GM23338 (cell line): ENCODE results near the gene KRTAP10-1.

Experiments
- CREB1 ChIP-seq: fragments of 250-450 bp; sonication (Bioruptor Pico); IDR thresholded peaks from 2 replicates; pipeline ENCODE4 v1.5.0; 2020; ENCODE audit warnings: low read depth, mild to moderate bottlenecking, moderate library complexity
- CTCF ChIP-seq, 2 experiments: fragments of 200-600 bp in 1 of 2; sonication (generic) in 1 of 2; conservative IDR thresholded peaks; 2 replicates each; pipeline versions ENCODE4 v1.5.1 to v1.6.1; 2016 to 2017; ENCODE audit warnings: antibody characterized with exemption in 2 of 2, low read depth in 2 of 2, mild to moderate bottlenecking in 2 of 2, moderate library complexity in 1 of 2
- ETS1 ChIP-seq: IDR thresholded peaks from 2 replicates; pipeline ENCODE4 v1.6.1; 2016; ENCODE audit warnings: antibody characterized with exemption
- EZH2 ChIP-seq: fragments of 200-600 bp; sonication (generic); IDR thresholded peaks from one replicate; pipeline ENCODE4 v1.8.0; 2017; ENCODE audit warnings: antibody characterized with exemption, mild to moderate bottlenecking, low read depth; ENCODE audit not compliant: unreplicated experiment
- EZH2phosphoT487 ChIP-seq: fragments of 200-600 bp; sonication (generic); IDR thresholded peaks from one replicate; pipeline ENCODE4 v1.8.1; 2018; ENCODE audit warnings: antibody characterized with exemption; ENCODE audit not compliant: unreplicated experiment
- JUNB ChIP-seq: IDR thresholded peaks from one replicate; pipeline ENCODE4 v1.6.1; 2016; ENCODE audit warnings: antibody characterized with exemption; ENCODE audit not compliant: unreplicated experiment
- NANOG ChIP-seq: IDR thresholded peaks from 2 replicates; pipeline ENCODE4 v1.6.1; 2016; ENCODE audit warnings: antibody characterized with exemption, borderline replicate concordance
- POLR2AphosphoS5 ChIP-seq: IDR thresholded peaks from 2 replicates; pipeline ENCODE4 v1.6.1; 2016; ENCODE audit warnings: antibody characterized with exemption, low read depth
- REST ChIP-seq: IDR thresholded peaks from one replicate; pipeline ENCODE4 v1.6.1; 2018; ENCODE audit warnings: antibody characterized with exemption; ENCODE audit not compliant: unreplicated experiment
- ZNF114 ChIP-seq: fragments of 250-450 bp; sonication (Bioruptor Pico); IDR thresholded peaks from 2 replicates; pipeline ENCODE4 v1.5.0; 2020; ENCODE audit warnings: mild to moderate bottlenecking, moderate library complexity

- TF ChIP-seq CTCF (conservative IDR thresholded peaks at IDR 0.05; ENCODE audit: low read depth in 2 of 2) (no peak), POLR2AphosphoS5 (no peak), REST (no peak), ZNF114 (CRISPR knock-in tag) (no peak), JUNB (no peak), EZH2 (no peak), EZH2phosphoT487 (no peak), CREB1 (no peak), NANOG (no peak), ETS1 (no peak)
Observed at GRCh38 chr21:44539046-44539445, 949 bp downstream of the KRTAP10-1 start.
